Astrocyte of the spinal cord (primary cell): Measurements from ENCODE around the gene EXOC4.

Source experiments
- DNase-seq: peaks from one replicate; pipeline ENCODE4 v3.0.0; 2011; ENCODE audit warnings: low read depth, low spot score
- H3K4me3 ChIP-seq: 2 replicates; pipeline ENCODE4 v1.5.1; 2011; ENCODE audit warnings: low read depth, mild to moderate bottlenecking, low read length, moderate library complexity
- CTCF ChIP-seq: IDR thresholded peaks from 2 replicates; pipeline ENCODE4 v1.5.1; 2012; ENCODE audit warnings: low read depth, mild to moderate bottlenecking, low read length, inconsistent platforms
- in situ Hi-C: cut with HindIII; loops from 2 replicates; pipeline ENCODE4 v1.10.0; 2017; ENCODE audit warnings: low sequenced_read_pairs

The EXOC4 gene

DNA sequence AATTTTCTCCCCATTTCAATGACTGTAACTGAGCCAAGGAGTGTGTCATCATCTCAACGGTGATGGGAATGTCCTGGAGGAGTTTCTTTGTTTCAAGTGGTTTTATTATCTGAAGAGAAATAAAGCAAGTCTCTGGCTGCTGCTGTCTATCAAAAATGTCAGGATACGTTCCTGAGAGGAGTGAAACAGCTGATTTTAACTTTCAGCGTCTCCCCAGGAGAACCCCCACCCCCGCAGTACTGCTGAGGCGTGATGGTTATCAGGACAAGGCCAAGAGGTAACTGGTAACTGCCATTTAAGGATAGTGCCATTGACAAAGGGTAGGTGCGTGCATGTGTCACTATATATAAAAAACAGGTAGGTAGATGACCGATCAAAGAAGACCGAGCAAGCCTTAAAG is 803.9 kb downstream of the EXOC4 start:
- in situ Hi-C loops, result no loop called here
- no peak for DNase-seq
- H3K4me3 ChIP-seq, result no peak overlapping the region
- TF ChIP-seq CTCF, result no peak

DNA sequence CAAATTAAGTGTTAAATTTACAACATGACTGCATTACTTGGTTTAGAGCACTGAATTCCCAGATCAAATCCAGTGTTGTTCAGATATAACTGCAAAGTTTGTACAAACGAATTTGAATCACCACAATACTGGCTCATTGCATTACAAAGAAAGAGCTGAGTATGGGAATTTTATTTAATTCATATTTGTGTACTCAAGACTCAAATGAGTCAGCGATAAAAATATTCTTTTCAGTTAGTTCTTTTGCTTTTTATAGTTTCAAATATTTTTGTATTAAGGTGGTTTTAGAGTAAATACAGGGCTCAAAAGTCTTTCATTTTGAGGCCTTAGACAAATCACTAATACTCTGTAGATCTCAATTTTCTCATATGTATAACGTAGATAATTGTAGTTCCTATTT is 805.6 kb downstream of the EXOC4 start:
- in situ Hi-C loops, result no loop called here
- DNase-seq, result no peak
- TF ChIP-seq CTCF, result no peak
- no peak overlapping the region for H3K4me3 ChIP-seq

DNA sequence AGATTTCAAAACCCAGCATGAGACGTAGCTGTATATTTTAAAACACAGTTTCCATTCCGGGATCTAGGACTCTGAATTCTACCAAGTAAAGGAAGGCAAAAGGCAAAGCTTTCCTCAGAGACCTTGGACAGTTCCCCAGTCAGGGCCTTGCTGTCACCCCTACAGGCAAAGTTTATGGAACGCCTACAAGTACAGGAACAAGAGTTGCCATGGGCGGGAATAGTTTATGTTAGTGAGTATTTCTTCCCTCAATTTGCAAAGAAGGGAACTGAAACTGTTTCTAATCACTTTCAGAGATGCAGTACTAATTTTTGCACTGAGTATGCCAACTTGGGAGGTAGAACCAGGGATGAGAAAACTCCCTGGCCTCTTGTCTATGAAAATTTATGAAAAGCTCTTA is 806.1 kb downstream of the EXOC4 start:
- in situ Hi-C loops, result no loop called here
- DNase-seq, result peak; percentile 3
- TF ChIP-seq CTCF, result no peak
- H3K4me3 ChIP-seq, result no peak overlapping the region

- TF ChIP-seq CTCF, result no peak
- no peak overlapping the region for H3K4me3 ChIP-seq
- no peak for DNase-seq
- in situ Hi-C loops, result no loop called here
These were observed 807.0 kb downstream of the EXOC4 start for GRCh38 chr7:134059921-134060320.

GRCh38 chr7:134060874-134061273 is 808.0 kb downstream of the EXOC4 start:
- no peak for DNase-seq
- H3K4me3 ChIP-seq, result no peak overlapping the region
- TF ChIP-seq CTCF, result no peak
- in situ Hi-C loops, result no loop called here

DNA sequence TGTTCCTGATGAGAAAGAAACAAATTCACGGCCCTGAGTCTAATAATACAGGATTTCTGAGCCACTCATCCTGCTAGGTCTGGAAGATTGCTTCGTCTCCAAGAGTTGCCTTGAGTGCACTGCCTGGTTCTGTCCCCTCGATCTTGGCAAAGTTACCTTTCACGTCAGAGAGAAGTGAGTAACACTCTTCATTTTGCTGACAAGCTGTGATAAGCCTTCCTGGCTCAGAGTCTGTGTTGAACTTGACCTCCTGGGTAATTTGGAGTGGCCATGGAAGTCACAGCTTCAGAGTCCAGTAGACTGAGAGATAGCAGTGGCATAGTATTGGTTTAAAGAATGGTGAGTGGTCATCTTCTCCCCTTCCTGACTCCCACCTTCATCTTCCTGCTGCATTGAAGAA is 809.6 kb downstream of the EXOC4 start:
- in situ Hi-C loops, result no loop called here
- TF ChIP-seq CTCF, result no peak
- H3K4me3 ChIP-seq, result no peak overlapping the region
- no peak for DNase-seq

DNA sequence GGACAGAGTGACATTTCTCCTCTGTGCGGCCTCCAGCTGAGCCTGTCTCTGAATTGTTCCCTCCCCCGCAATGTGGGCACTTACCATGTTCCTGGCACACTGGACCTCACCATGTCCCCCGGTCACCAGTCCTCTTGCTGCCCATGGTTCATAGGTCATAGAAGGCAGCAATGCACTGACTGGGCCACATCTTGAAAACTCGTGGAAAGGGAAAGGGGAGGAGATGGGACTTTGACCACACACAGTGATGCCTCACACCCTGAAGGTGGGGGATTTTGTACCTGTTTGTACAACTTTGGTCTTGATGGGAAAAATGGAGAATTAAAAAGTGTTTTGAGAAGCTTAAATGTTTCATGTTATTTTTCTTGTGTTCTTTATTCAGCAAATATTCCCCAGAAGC is 812.5 kb downstream of the EXOC4 start:
- in situ Hi-C loops, result no loop called here
- TF ChIP-seq CTCF, result no peak
- no peak for DNase-seq
- H3K4me3 ChIP-seq, result no peak overlapping the region
